GM19455 (cell line): ENCODE results near the gene TRIM40.

ENCODE experiments used
- ATAC-seq: cut with Tn5 transposase; IDR thresholded peaks from one replicate; pipeline ENCODE4 v1.9.1; 2021; ENCODE audit not compliant: unreplicated experiment

TRIM40 gene, protein sequence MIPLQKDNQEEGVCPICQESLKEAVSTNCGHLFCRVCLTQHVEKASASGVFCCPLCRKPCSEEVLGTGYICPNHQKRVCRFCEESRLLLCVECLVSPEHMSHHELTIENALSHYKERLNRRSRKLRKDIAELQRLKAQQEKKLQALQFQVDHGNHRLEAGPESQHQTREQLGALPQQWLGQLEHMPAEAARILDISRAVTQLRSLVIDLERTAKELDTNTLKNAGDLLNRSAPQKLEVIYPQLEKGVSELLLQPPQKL

DNA sequence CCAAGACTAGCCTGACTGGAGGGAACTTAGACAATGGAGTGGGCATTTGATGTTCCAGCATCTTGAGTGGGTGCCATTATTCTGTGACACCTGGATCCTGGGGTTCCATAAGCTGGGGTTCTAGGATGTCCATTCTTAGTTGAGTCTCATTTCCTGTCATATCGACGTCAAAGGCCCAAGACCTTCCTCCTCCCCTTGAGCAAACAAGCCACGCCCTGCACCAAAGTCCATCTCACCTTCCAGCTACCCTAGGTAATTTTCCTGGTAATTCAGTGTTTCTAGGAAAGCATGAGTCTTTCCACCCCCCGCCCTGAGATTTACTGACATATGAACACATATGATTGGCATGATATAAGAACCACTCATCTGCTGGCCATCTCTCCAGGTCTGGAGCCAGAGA is at the start of gene TRIM40:
TSS of gene TRIM40 (plus strand) at position 384 of the 400 bp plus-strand sequence. CDS start 897 bp downstream, outside the sequence.
- no peak for ATAC-seq

DNA sequence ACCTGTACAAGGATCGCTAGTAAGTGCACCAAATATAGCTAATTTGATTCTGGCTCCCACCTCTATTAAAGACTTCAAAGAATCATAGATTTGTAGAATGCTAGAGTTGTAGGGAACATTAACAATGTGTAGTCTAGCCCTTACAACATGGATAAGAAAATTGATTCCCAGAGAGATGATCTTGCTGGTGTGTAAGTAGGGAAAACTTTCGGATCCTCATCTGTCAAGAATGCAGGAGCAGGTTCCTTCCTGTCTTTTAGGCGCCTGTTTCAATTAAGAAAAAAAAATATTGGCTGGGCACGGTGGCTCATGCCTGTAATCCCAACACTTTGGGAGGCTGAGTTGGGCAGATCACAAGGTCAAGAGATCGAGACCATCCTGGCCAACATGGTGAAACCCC is 48.1 kb upstream of the TRIM40 start:
- no peak for ATAC-seq

DNA sequence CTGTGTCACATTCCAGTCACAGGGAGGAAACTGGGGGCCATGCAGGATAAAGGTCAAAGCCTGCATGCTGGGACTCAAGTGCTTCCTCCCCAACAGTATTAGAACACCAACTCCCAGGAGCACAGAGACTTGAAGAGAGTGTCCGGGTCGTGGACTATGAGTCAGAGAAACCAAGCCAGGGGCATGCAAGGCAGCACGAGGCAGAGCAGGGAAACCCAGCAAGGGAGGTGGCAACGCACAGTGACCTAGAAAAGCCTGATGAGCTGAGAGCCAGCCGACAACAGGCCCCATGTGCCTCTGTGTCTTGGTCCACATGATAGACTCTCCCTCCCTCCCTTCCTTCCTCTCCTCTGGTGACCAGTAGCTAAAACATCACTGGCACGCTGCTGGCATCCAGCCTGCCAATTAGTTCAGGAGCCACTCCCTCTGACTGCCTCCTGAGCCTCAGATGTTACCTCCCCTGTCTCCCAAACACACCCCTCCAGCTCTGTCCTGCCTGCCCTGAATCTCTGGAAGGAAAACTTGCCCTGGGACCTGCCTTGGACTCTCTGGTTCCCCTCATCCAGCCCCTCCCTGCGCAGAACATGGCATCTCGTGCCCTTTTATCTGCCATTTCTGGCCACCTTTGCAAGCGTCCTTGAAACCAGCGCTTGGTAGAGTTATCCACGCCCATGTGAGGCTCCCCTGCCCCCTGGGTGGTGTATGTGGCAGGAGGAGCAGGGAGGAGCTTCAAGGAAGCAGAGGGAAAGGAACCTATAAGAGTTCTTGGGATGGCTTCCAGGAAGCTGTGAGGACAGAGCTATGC is 44.2 kb upstream of the TRIM40 start:
- no peak for ATAC-seq

DNA sequence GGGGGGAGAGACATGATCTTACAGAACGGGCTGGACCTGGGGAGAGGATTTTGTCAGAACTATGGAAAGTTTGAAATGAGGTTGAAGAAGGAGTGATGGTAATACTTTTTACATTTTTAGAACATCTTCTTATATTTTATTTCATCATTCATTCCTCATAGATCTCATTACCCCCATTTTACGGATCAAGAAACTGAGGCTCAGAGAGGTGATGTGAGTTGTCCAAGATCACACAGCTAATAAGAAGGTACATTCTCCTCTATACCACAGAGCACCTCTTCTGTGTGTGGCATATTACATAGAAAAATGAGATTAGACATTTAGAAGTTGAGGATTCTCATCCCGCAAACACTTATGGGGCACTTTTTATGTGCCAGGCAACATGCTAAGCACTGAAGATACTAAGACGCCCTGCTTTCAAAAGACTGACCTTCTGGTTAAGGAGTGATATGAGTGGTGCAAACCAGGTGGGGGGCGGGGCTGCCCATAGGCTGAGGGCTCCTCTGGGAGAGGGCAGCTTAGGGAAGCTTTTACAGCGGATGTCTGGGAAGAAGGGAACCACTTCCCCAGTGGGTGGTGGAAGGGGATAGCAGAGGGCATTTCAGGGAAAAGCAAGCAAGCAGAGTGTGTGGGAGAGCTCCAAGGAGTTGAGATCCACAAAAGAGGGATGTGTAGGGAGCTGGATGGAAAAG is 42.9 kb upstream of the TRIM40 start:
- ATAC-seq: no peak

DNA sequence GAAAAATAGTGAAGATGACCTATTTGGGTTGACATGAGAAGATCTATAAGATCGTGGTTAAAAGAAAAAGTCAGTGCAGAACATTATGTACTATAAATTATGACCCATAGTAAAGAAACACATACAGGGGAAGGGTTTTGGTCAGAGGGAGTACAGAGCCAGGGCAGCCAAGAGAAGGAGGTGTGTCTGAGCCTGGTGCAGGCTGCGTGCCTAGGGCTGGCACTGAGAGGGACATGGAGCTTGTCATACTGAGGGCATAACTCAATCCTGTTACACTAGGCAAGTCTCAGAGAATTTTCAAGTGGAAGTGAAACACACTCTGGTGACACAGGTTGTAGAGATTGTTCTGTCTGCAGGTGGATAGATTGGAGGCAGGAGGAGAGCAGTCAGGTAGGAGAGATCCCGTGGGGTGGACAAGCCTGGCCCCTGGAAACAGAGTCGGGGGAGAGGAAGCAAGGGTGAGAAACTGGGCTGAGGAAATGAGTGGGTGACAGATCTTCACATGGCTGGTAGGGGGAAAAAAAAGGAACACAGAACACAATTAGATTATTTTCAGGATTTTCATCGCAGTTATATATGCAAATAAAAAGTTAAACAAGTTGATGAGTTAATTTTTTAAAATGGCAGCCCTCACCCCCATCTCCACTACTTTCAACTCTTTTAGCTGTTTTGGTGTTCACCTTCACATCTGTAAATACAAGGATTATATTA is 41.8 kb upstream of the TRIM40 start:
- no peak for ATAC-seq

DNA sequence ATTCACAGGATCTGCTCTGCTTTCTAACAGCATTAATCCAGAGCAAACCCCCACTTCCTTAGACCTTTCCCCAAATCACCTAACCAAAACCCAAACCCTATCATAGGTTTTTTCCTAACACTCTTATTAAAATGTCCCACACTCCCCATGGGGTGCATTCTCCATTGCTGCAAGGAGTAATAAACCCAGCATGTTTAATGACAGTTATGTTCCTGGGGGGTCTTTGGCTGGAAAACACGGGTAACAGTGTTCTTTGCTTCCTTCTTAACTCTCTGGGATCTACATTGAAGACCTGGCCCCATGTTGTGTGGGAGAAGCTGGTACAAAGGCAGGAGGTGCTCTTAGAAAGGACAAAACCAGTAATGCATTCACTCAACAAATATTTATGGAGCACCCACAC is 39.1 kb upstream of the TRIM40 start:
- ATAC-seq: no peak

DNA sequence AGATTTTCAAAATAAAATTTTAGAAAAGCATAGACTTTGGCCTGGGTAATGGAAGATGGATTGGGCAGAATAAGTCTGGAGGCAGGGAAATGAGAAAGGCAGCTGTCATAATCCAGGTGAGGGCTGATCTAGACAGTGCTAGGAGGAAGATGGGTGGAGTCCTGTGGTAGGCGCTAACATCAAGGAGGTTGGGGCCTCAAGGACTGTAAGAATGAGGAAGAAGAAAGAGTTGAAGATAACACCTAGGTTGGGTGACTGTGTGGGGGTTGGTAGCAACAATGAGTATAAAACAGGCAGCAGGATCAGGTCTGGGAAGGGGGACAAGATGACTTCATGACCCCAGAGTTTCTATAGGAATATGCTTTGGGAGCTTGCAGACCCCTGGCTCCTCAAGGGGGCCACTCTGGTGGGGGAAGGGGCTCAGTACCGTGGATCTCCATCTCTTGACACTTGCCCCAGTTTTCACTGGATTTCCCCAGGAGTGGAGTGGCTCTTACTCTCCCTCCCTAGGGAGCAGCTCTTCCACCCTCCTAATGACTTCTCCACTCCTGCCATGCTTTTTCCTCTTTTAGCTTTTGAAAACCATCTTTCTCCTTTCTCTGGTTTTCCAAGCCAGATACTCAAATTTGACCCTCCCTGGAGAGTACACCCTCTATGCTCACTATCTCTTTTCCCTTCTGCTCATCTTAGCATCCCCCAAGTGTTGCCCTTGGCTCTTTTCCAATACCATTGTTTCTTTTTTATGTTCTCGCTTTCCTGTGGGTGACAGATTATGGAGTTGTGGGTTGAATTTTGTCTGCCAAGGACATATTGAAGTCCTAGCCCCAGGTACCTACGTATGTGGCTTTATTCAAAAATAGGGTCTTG is 37.8 kb upstream of the TRIM40 start:
- no peak for ATAC-seq

DNA sequence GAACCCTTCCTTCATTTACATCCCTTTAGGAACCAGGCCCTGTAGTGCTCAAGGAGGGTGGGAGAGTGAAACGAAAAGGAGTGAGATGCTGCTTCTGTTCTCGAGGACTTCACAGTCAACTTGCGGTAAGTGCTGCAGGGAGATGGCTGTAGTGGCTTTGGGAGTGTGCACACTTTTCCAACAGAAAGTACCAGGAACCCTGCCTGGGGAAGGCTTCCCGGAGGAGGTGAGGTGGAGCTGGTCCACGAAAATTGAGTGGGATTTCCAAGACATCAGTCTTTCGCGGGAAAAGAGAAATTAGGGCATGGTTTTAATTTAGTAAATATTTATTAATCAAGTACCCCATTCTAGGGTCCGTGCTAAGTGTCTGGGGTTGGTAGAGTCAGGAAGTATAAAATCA is 35.8 kb upstream of the TRIM40 start:
- ATAC-seq: no peak

DNA sequence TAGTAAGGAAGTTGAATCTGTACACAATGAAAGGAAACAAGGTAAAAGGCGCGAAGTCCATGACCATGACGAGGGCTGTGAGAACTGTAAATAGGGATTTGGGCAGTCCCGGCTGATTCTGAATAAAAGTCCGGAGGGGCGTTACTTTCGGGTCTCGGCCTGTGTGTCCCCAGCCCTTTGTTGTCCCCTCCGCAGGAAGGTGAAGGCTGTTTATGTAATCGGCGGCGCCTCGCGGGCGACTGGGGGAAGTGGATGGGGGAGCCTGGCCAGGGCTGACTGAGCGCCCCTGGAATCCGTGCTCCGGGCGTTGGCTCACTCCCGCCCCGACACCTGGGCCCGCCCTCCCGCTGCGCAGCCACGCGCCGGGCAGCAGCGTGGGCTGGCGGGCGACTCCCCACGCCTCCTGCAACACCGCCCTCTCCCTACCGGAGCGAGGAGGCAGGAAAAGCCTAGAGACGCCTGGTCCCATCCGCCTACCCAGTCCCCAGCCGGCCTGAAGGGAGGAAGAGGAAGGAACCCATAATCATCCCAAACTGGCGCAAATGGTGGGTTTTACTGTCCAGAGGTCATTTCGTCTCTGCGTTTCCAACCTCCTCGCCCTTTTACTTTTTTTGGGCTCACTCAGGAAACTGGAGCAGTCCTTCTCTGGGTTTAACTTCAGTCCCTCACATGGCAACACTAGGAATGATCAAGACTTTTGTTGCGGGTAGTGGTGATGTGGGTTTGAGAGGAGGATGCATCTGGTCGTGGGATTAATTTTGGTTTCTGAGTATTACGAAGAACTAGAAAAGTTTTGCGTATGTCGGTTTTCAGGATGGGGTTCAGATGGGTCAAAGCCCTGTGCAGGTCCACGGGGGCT is 35.1 kb upstream of the TRIM40 start:
- no peak for ATAC-seq

DNA sequence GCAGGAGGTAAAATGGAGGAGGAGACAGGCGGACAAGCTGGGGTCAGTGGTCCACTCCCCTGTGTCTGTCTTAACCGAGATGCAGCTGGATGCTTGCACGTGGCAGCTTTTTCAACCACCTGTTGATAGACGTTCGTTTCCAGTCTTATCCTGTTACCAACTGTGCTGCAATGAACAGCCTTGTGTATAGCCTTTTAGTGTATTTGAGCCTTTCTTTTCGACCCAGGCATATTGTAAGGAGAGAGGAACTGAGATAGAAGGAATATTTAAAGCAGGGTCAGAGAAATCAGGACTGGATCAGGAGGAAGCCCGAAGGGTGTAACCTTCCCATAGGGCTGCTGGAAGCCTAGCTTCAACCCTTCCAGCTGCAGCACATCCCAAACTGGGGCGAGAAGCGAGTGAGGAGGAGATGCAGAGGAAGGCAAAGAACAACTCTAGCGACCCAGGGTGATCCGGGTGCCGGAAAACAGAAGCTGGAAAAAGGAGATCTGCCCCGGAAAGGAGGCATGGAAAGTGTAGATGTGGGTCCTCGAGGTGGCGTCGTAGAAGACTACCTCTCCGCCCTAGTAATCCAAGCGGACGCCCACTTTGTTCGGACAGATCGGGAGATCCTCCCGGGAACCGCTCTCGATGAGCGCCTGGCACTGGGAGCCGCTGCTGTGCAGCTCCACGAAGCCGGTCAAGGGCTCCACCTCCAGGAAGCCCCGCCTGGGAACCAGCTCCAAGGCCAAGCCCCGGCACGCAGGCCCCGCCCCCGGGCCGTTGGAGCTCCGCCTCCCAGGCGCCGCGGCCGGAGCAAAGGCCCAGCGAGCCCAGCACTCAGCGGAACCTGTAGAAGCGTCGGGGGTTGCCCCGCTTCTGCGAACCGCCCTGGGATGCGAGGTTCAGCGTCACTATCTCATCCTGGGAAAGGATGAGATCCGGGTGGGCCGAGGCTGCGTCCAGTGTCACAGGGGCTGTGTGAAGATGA is 34.2 kb upstream of the TRIM40 start:
- no peak for ATAC-seq

DNA sequence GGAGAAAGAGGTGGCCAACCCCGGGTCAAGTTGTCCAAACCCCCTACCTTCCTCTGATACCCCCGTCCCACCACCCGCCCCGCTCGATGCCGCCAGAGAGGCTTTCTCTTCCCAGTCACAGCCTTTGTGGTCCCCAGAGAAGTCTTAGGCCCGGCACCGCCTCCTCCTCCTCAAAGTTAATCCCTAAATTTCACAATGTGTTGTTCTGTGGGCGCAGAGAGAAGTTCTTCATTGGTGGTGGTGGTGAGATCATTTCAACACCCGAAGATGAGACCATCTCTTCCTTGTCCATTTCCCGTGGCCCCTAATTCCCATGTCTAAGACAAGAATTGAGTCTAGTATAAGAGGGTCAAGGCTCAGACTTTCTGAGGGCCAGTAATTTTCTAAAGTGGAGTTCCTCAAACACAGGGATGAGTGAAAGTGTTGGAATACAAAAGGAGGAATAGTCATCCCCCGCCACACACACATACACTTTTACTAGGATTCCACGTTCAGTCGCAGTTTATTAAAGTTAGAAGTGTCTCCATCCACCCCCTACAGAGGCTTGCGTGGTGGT is 33.4 kb upstream of the TRIM40 start:
- peak; percentile 13 for ATAC-seq

DNA sequence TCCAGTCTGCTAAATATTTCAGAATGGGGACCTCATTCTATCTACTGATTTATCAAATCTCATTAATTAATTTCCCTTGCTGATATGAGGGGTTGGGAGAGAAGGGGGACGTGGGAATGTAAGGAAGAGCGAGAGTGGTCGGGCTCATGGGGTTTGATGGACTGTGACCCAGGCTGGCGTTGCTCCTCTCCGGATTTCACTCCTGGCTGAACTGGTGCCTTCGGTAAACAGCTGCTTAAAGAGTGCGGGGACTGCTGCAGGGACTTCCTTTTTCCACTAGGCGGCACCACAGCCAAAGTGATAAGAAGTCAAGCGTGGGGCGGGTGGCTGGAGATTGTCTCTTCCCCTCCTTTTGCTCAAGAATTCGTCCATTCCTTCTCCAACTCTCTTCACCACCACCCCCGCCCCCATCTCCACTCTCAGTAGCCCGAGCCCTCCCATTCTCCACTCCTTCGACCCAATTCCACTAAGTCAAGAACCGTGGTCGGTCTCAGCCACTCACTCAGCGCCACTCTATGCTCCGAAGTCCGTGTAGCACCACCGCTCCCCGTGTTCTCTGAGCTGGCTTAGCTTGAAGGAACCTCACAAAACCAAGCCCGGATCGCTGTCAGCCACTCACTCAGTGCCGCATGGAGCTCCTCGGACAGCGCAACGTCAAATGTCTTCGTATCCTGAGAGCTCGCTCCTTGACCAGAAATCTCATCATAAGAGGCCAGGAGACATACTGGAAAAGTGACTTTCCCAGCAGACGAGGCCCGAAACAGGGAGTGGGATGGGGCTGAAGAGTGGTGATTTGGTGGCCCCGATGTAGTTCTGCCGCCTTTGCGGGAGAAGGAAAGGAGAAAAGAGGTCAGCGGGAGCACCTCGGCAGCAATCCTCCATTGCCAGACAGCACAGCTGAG is 32.7 kb upstream of the TRIM40 start:
- peak; percentile 70 for ATAC-seq

DNA sequence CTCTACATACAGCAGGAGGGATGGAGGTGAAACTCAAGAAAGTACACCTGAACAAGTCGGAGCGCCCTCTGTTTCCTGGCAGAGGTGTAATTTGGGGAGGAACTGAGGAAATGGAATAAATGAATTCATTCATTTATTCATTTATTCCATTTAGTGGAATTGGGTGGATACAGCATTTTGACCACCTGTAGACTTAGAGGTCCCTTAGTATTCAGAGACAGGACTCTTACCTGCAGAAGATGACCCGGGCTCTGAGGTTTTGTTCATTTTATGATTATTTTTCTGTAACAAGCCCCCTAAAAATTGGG is 32.1 kb upstream of the TRIM40 start:
- no peak for ATAC-seq

DNA sequence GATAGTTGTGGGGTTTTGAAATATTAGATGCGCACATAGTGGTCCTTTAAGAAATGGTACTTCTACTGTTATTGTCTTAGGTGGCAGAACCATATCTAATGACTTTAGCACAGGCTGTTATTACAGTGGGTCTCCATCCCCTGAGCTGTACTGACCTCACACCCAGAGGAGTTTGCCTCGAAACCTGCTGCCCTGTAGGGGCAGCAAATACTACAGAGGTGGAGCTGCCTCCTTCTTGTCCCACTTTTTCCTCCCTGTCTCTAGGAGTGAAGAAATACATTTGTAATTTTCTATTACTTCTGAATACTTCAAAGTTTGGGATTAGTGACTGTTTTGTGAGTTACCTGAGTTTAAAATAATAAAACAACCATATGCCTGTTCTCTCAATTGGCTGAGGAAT is 31.3 kb upstream of the TRIM40 start:
- ATAC-seq: no peak

DNA sequence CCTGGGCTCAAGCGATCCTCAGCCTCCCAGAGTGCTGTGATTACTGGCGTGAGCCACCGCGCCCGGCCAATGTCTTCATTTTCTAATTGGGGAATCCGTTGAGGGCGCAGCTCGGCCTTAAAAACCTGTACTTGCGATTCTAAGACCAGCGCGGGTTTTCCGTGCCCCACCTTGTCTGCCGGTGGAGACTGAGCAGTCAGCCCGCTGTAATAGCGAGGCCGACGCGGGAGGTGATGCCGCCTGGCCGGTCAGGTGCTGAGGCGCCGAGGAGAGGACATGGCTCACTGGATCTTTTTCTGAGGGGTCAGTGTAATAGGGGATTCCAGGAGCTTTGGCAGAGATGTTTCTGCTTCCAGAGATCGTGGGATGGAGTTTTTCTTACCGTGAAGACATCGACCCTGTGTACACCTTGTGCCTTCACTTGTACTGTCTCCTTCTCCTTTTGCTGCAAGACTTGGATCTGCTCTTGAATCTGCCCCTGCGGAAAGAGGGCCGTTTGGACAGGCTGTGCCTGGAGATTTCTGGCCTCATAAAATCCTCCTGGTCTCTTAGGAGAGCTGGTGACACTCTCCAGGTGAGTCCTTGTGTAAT is 24.6 kb upstream of the TRIM40 start:
- ATAC-seq: no peak

DNA sequence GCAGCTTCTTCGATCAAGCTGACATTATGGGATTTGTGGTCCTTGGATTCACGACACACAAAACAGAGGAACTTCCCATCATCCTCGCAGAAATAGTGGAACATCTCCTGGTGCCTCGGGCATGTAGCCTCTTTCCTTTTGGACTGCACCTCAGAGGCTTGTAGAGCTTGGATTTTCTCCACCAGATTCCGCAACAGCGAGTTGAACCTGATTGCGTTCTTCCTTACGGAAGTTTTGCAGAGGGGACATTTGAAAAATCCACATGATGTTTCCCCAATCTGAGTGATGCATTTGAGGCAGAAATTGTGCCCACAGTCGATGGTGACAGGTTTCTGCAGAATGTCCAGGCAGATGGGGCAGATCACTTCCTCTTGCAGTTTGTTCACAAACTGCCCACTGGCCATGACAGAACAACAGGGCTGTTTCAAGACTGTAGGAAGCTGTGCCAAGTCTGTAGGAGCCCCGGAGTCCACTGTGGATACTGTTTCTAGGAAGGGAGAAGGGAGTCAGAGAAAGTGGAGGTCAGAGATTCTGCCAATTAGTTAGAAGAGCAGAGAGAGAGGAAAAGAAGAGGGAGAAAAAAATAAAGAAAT is 23.4 kb upstream of the TRIM40 start:
- no peak for ATAC-seq
